ENCODE measurements around the gene ZNF483.

GRCh38 chr9:111548623-111549022 lies 23.6 kb downstream of the ZNF483 start:
- no peak for TF ChIP-seq CTCF (IDR thresholded peaks at IDR 0.05)
- no peak for TF ChIP-seq POLR2A (IDR thresholded peaks at IDR 0.05)

Measured in body of pancreas (tissue), 4 donors.